MCF 10A (cell line): ENCODE measurements around the gene KIF2A. TPM values are rescaled to one million over a fixed set of nuclear protein-coding genes. Genes with fewer than 3 reads are reported as not detected.

Experiments used
- BruUV-seq: library from RNA; stranded (reverse); fragments of 400-500 nt; replicated peaks from 2 replicates; lab custom pipeline; 2021; lab: Mats Ljungman, UMichigan
- CTCF ChIA-PET: fragments of 300-600 bp; sonication (Branson Sonifier 250); formaldehyde crosslinking; extraction: SDS; loops from one replicate; lab custom pipeline; 2021; ENCODE audit warnings: antibody characterized with exemption, inconsistent platforms; lab: Yijun Ruan, JAX
- POLR2A ChIA-PET: fragments of 300-600, 350-650 bp; sonication (Branson Sonifier 250); formaldehyde crosslinking; extraction: SDS; loops from one replicate; lab custom pipeline; 2020; ENCODE audit warnings: antibody characterized with exemption, inconsistent platforms; lab: Yijun Ruan, JAX
- DNase-seq: peaks from one replicate; pipeline ENCODE4 v3.0.0-alpha.2; 2018; ENCODE audit not compliant: unreplicated experiment
- H3K27ac Mint-ChIP-seq: one replicate; pipeline ENCODE4 v1.8.0; 2022; ENCODE audit warnings: mild to moderate bottlenecking, low read depth, mixed read lengths; ENCODE audit not compliant: unreplicated experiment
- H3K27me3 Mint-ChIP-seq: one replicate; pipeline ENCODE4 v1.8.0; 2022; ENCODE audit warnings: mixed read lengths; ENCODE audit not compliant: insufficient read depth, unreplicated experiment
- H3K36me3 Mint-ChIP-seq: one replicate; pipeline ENCODE4 v1.8.0; 2022; ENCODE audit warnings: mild to moderate bottlenecking, moderate library complexity, mixed read lengths; ENCODE audit not compliant: insufficient read depth, unreplicated experiment
- H3K4me1 Mint-ChIP-seq: one replicate; pipeline ENCODE4 v1.8.0; 2022; ENCODE audit warnings: mixed read lengths; ENCODE audit not compliant: insufficient read depth, unreplicated experiment
- H3K4me3 Mint-ChIP-seq: one replicate; pipeline ENCODE4 v1.8.0; 2022; ENCODE audit warnings: mild to moderate bottlenecking, moderate library complexity, mixed read lengths; ENCODE audit not compliant: unreplicated experiment
- H3K9me3 Mint-ChIP-seq: one replicate; pipeline ENCODE4 v1.8.0; 2022; ENCODE audit warnings: mixed read lengths; ENCODE audit not compliant: unreplicated experiment
- CTCF ChIP-seq: fragments of 200-600 bp; IDR thresholded peaks from one replicate; pipeline ENCODE4 v1.8.0; 2022; ENCODE audit warnings: antibody characterized with exemption, mild to moderate bottlenecking; ENCODE audit not compliant: unreplicated experiment
- intact Hi-C: fragments of 100-400 bp; cut with micrococcal nuclease; formaldehyde crosslinking; loops from 2 replicates; pipeline ENCODE4 v1.14.1; 2022
- total RNA-seq: library from RNA; stranded (reverse); gene quantifications from 2 replicates; pipeline ENCODE4 v1.2.3, GENCODE V29; 2022

Gene KIF2A
- total RNA-seq, 1 experiment from 2014 or later, result 61.0 TPM

- H3K9me3 Mint-ChIP-seq, result no peaks in the 10 kb centered on the region
- no TSS peak for BruUV-seq
- intact Hi-C loops, result loop anchor here (1.0 to 5.0 kb wide), 2 partner anchors 47 to 129 kb away; partner anchors contain the start of gene KIF2A
- TF ChIP-seq CTCF, result peak; percentile 50
- ChIA-PET CTCF (interaction anchor here (0.6 to 9.8 kb wide), 12 partner anchors 12 to 1216 kb away, joined by 3 to 105 read pairs (median 3); no protein-coding TSS in a partner anchor), POLR2A (interaction anchor here (1.5 to 1.8 kb wide), 2 partner anchors 43 to 130 kb away, joined by 3 to 10 read pairs; no protein-coding TSS in a partner anchor)
- peak; percentile 64 for DNase-seq
- no peak overlapping the region for H3K4me3 Mint-ChIP-seq
- no peaks in the 10 kb centered on the region for H3K4me1 Mint-ChIP-seq
- H3K27me3 Mint-ChIP-seq, result no peaks in the 10 kb centered on the region
- H3K36me3 Mint-ChIP-seq, result peaks cover 75% of the 10 kb centered on the region
- no peak overlapping the region for H3K27ac Mint-ChIP-seq
These were observed 48.2 kb downstream of the KIF2A start for GRCh38 chr5:62354028-62354874.

- no peak overlapping the region for H3K4me3 Mint-ChIP-seq
- CTCF ChIA-PET, result interaction anchor here (0.6 to 1.5 kb wide), 3 partner anchors 74 to 900 kb away, joined by 3 to 8 read pairs (median 5); no protein-coding TSS in a partner anchor
- peaks cover 71% of the 10 kb centered on the region for H3K36me3 Mint-ChIP-seq
- H3K27me3 Mint-ChIP-seq, result no peaks in the 10 kb centered on the region
- no peak for TF ChIP-seq CTCF
- no peak for DNase-seq
- H3K4me1 Mint-ChIP-seq, result no peaks in the 10 kb centered on the region
- intact Hi-C loops, result no loop called here
- H3K27ac Mint-ChIP-seq, result no peak overlapping the region
- no peaks in the 10 kb centered on the region for H3K9me3 Mint-ChIP-seq
- POLR2A ChIA-PET, result interaction anchor here (0.8 kb wide), 1 partner anchor 31 kb away, joined by 3 read pairs; no protein-coding TSS in a partner anchor
- BruUV-seq, result no TSS peak
These were observed 56.7 kb downstream of the KIF2A start for GRCh38 chr5:62362701-62363100.

- no TSS peak for BruUV-seq
- no peaks in the 10 kb centered on the region for H3K27me3 Mint-ChIP-seq
- ChIA-PET CTCF (no interaction called here), POLR2A (interaction anchor here (0.7 kb wide), 1 partner anchor 1430 kb away, joined by 3 read pairs; no protein-coding TSS in a partner anchor)
- H3K4me1 Mint-ChIP-seq, result no peaks in the 10 kb centered on the region
- intact Hi-C loops, result no loop called here
- peak overlapping the region; percentile 57 for H3K27ac Mint-ChIP-seq
- no peaks in the 10 kb centered on the region for H3K9me3 Mint-ChIP-seq
- peaks cover 54% of the 10 kb centered on the region for H3K36me3 Mint-ChIP-seq
- H3K4me3 Mint-ChIP-seq, result no peak overlapping the region
- DNase-seq, result no peak
- no peak for TF ChIP-seq CTCF
These were observed 63.0 kb downstream of the KIF2A start for GRCh38 chr5:62369039-62369438.

GRCh38 chr5:62371409-62371808 is 65.4 kb downstream of the KIF2A start:
- H3K27me3 Mint-ChIP-seq, result no peaks in the 10 kb centered on the region
- DNase-seq, result no peak
- no peak for TF ChIP-seq CTCF

More at GRCh38 chr5:62371409-62371808, 65.4 kb downstream of the KIF2A start:
- Mint-ChIP-seq H3K27ac (no peak overlapping the region), H3K36me3 (peaks cover 52% of the 10 kb centered on the region), H3K9me3 (no peaks in the 10 kb centered on the region), H3K4me3 (no peak overlapping the region), H3K4me1 (peaks cover 4% of the 10 kb centered on the region)
- POLR2A ChIA-PET, result no interaction called here
- intact Hi-C loops, result no loop called here
- no TSS peak for BruUV-seq
- CTCF ChIA-PET, result interaction anchor here (1.1 kb wide), 1 partner anchor 16 kb away, joined by 3 read pairs; no protein-coding TSS in a partner anchor
